Stimulated activated CD4-positive, alpha-beta T cell treated with anti-CD3 and anti-CD28 coated beads, Interleukin-12 subunit alpha, Interleukin-12 subunit beta, amount 100 ng/mL, for 4 hours (primary cell): ENCODE results near the gene CFAP92.

Experiments
- DNase-seq: peaks from one replicate; pipeline ENCODE4 v3.0.0-alpha.2; 2020

The CFAP92 gene

DNA sequence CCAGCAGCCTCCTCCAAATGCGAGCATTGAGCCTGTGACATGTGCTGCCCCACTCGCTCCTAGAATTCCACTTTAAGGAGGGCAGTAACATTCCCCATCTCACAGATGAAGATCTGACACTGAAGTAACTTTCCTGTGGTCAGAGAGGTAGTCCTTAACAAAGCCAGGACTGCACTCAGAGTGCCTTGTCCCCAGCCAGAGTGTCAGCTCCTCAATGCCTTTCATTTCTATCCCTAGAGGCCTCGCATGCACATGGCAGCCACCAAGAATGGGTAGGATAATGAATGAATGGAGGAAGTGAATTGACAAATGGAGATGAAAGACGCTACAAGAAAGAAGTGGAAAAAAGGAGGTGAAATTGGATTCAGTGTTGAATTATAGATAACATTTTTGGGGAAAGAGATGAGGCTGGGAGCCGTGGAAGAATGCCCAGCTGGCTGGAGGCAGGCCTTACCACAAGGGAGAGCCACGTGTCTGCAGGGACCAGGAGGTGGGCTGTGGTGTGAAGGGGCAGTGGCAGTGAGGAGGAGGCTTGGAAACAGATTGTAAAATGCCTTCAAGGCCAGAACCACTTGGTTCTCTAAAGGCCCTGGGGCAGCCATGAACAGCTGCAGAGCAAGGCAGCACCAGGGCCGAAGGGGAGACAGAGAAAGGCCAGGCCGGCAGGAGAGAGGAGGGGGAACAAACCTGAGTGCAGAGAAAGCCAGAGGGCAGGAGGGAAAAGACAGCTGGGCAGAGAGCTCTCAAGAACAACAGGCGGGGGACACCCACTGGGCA is 10.4 kb downstream of the CFAP92 start:
- DNase-seq: no peak

DNA sequence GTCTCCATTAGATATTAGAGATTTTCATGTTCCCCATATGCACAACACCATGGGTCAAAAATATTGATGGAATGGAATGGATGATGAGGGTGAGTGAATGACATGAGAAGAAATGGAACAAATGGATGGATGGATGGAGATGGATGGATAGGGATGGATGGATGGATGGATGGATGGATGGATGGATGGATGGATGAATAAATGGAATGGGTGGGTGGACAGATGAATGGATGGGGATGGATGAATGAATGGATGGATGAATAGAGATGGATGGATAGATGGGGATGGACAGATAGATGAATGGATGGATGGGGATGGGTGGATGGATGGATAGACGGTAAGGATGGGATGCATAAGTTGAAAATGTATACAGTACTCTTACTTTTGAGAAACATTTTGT is 18.6 kb downstream of the CFAP92 start:
- DNase-seq: no peak

DNA sequence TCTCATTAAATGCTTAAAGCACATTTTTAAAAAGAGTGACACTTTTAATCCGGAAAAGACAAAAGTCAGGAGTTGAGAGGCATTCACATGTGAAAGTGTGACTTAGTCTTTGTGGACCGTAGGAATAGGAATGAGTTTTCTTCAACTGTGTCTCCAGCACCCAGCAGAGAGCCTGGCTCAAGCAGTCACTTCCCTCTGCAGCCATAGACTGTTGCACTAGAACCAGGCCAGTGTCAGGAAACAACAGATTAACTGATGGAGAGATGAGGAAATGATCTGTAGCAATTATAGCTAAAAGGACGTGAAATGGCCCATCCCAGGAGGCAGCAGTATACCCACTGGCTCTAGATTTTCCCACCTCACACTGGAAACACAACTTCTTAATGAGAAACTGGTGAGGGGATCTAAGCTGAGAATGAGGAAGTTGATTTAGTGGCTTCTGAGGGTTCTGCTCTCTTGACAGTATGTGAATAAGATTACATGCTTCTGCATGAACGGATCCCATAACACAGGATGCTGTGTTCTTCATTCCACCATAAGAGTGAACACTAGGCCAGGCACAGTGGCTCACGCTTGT is 19.8 kb downstream of the CFAP92 start:
- DNase-seq: no peak

DNA sequence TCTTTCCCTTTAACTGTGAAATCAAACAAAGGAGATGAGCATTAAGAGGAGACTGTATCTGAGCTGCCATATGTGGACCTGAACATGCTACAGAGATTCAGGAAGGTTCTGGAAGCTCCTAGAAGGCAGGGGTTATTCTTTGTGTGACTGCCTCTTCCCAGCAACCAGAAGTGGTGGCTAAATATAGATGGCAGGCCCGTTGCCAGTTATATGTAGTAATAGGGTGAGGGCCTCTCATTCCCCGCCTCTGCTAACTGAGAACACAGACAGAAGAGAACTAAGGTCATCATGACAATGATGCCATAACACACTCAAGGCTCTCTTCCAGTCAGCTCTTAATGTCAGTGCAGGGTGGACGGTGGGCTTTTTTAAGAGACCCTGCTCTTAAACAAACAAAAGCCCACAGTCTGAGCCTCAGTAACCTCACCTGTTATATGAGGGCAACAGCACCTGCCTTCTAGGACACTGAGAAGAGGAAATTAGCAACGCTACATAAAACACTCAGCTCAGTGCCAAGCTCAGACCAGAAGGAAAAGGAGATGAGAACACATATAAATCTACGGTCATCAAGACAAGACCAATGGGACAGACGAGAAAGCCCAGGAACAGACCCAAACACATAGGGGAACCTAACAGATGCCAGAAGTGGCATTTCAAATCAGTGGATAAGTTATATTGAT is 22.3 kb downstream of the CFAP92 start:
- DNase-seq: no peak

DNA sequence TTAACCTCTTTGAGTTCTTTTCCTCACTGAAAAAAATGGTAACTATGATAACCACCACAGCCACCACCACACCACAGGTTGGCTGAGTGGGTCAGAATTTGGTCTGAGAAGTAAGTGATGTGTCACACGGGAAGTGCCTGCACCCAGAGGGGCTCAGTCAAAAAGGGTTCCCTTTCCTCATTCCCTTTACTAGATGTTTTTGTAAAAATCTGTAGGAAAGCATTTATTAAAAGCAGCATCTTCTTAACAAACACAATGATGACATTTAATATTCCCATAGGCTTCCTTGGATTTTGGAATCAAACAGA is 23.2 kb downstream of the CFAP92 start:
- DNase-seq: no peak

DNA sequence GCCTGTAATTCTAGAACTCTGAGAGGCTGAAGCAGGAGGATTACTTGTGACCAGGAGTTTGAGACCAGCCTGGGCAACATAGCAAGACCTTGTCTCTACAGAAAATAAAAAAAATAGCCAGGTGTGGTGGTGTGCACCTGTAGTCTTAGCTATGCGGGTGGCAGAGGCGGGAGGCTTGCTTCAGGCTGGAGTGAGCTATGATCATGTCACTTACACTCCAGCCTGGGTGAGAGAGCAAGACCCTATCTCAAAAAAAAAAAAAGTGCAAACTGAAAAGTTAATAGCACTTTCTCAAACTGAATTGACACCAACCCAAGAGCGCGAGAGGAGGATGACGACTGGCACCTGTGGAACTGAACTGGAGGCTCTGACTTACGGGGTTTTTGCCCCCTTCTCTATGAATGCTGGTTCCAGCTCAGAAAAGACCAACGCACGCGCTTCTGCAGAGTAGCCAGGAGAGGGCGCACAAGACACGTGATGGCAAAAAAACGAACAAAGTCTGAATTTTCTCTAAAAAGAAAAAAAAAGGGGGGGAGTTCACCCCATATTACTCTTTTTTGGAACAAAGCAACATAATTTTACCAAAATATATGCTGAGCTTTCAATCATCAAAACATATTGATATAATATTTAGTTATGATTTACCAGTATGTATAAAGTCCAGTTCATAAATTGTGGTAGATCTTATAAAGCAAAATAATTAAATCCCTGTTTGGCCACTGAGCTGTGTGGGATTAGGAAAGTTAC is 23.7 kb downstream of the CFAP92 start:
- DNase-seq: peak; percentile 59

- DNase-seq: no peak
These were observed 26.0 kb downstream of the CFAP92 start for GRCh38 chr3:128967748-128968355.

- no peak for DNase-seq
These were observed 28.1 kb downstream of the CFAP92 start for GRCh38 chr3:128965818-128966217.

GRCh38 chr3:128965280-128965679 is 28.6 kb downstream of the CFAP92 start:
- DNase-seq: no peak

- DNase-seq: no peak
These were observed 37.4 kb downstream of the CFAP92 start for GRCh38 chr3:128956440-128956839.

- DNase-seq: no peak
These were observed 43.5 kb downstream of the CFAP92 start for GRCh38 chr3:128950223-128950938.

DNA sequence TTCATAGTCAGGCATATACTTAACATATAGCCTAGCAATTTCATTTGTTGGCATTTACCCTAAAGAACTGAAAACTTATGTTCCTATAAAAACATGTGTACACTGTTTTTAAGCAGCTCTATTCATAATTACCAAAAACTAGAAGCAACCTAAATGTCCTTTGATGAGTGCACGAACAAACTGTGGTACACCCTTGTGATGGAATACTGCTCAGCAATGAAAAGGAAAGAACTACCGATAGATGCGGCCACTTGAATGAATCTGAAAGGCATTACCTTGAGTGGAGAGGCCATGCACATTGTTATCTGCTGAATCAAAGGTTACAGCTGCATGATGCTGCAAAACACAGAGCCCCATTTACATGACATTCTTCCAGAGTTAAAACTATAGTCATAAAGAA is 44.7 kb downstream of the CFAP92 start:
- DNase-seq: no peak

DNA sequence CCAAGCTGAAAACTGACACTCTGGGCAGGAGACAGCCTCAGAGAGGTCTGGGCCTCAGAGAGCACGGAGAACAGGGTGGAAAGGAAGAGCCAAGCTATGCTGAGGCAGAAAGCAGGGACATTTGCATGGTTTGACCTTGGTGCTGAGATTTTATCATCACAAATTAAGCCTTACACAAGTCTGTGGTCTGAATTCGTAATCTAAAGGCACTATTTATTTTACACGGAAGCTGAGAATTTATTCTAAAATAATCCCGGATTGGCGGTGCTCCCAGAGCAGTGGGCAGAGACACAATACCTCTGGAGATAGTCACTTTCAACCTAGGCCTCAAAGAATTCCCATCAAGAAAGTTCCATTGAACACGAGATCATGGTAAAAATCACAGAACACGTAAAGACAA is 47.5 kb downstream of the CFAP92 start:
- DNase-seq: no peak

GRCh38 chr3:128945878-128946175 is 48.0 kb downstream of the CFAP92 start:
- no peak for DNase-seq

GRCh38 chr3:128945041-128945877 is 48.6 kb downstream of the CFAP92 start:
- DNase-seq: no peak

DNA sequence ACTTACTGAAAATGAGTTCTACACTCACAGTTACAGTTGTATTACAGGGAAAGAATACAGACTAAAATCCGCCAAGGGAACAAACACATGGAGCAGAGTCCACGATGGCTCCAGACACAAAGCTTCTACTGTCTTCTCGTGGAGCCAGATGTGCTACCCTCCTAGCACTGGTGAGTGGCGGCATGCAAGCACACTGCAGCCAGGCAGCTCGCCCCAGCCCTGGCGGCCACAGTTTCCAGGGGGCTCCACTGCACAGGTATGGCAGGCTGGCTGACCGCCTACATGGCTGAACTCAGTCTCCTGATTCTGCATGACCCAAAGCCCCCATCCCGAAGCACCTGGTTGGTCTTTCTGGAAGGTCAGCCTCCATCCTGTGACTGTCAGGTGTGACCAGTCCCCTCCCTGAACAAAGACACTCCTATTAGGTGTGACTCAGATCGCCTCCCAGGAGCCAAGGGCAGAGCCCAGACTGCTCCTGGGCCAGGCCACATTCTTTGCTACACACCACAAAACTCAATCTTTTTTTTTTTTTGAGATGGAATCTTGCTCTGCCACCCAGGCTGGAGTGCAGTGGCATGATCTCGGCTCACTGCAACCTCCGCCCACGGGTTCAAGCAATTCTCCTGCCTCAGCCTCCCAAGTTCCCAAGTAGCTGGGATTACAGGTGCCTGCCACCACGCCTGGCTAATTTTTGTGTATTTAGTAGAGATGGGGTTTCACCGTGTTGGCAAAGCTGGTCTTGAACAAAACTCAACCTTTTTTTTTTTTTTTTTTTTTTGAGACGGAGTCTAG is 51.5 kb downstream of the CFAP92 start:
- DNase-seq: no peak

GRCh38 chr3:128940252-128940651 is 53.6 kb downstream of the CFAP92 start:
- DNase-seq: no peak

GRCh38 chr3:128936341-128936740 is 57.5 kb downstream of the CFAP92 start:
- no peak for DNase-seq

DNA sequence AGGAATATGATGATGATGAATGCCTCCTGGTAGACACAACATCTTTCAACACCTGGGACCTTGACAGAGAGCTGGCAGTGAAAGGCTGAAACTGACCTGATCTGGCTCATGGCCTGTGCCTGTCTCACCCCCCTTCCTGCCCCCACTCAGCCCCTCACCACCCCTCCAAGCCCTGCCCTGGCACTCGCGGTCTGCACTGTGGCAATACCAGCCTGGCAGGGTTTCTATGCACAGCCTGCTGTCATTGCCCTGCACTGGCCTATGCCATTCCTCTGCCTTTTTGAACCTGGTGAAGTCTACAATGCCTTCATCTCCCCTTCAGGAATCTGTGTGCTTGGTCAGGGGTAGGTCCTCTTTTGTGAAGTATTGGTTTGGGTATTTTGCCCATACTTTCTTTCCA is 58.0 kb downstream of the CFAP92 start:
- no peak for DNase-seq

GRCh38 chr3:128933922-128934253 is 60.0 kb downstream of the CFAP92 start:
- DNase-seq: no peak
